GM12878 (cell line): ENCODE data around the gene PIP5K1A.

Experiments used
- TF ChIP-seq, protein P1 (sequence below), 3 experiments: IDR thresholded peaks in 2 of 3; conservative IDR thresholded peaks in 1 of 3; 2 replicates each; pipeline ENCODE4 v1.5.1; 2011; ENCODE audit warnings: low read depth in 3 of 3, low read length in 3 of 3, mild to moderate bottlenecking in 3 of 3, control low read depth in 2 of 3, moderate library complexity in 2 of 3, inconsistent platforms in 1 of 3, mixed read lengths in 1 of 3; ENCODE audit not compliant: control insufficient read depth in 2 of 3, insufficient read depth in 1 of 3; ENCODE audit errors: extremely low read depth in 1 of 3
- TF ChIP-seq, protein P2 (sequence below): IDR thresholded peaks from 2 replicates; pipeline ENCODE4 v1.6.1; 2012; ENCODE audit warnings: low read length, inconsistent platforms

GRCh38 chr1:151238467-151238739 is 40.1 kb downstream of the PIP5K1A start:
- TF ChIP-seq, protein P1, sequence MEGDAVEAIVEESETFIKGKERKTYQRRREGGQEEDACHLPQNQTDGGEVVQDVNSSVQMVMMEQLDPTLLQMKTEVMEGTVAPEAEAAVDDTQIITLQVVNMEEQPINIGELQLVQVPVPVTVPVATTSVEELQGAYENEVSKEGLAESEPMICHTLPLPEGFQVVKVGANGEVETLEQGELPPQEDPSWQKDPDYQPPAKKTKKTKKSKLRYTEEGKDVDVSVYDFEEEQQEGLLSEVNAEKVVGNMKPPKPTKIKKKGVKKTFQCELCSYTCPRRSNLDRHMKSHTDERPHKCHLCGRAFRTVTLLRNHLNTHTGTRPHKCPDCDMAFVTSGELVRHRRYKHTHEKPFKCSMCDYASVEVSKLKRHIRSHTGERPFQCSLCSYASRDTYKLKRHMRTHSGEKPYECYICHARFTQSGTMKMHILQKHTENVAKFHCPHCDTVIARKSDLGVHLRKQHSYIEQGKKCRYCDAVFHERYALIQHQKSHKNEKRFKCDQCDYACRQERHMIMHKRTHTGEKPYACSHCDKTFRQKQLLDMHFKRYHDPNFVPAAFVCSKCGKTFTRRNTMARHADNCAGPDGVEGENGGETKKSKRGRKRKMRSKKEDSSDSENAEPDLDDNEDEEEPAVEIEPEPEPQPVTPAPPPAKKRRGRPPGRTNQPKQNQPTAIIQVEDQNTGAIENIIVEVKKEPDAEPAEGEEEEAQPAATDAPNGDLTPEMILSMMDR (IDR thresholded peaks at IDR 0.05 in 2 of 3, conservative IDR thresholded peaks at IDR 0.05 in 1 of 3; ENCODE audit: control insufficient read depth in 2 of 3, extremely low read depth in 1 of 3, insufficient read depth in 1 of 3, low read depth in 3 of 3, low read length in 3 of 3), result no peak
- TF ChIP-seq, protein P2, sequence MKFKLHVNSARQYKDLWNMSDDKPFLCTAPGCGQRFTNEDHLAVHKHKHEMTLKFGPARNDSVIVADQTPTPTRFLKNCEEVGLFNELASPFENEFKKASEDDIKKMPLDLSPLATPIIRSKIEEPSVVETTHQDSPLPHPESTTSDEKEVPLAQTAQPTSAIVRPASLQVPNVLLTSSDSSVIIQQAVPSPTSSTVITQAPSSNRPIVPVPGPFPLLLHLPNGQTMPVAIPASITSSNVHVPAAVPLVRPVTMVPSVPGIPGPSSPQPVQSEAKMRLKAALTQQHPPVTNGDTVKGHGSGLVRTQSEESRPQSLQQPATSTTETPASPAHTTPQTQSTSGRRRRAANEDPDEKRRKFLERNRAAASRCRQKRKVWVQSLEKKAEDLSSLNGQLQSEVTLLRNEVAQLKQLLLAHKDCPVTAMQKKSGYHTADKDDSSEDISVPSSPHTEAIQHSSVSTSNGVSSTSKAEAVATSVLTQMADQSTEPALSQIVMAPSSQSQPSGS, result 0 out of 2 replicates have a peak, but pooled peaks have one; percentile 2
